Osteoblast (primary cell): Measurements from ENCODE around the gene LARP4B. TPM values are rescaled to one million over a fixed set of nuclear protein-coding genes. Genes with fewer than 3 reads are reported as not detected.

Experiments used
- DNase-seq: peaks from one replicate; pipeline ENCODE4 v3.0.0; 2011; ENCODE audit warnings: low spot score, mixed read lengths; ENCODE audit not compliant: insufficient read length; ENCODE audit errors: missing footprints
- H2AFZ ChIP-seq: 2 replicates; pipeline ENCODE4 v1.6.0; 2011; ENCODE audit warnings: mild to moderate bottlenecking, low read length
- H3K27ac ChIP-seq: 2 replicates; pipeline ENCODE4 v1.5.1; 2011; ENCODE audit warnings: mild to moderate bottlenecking, low read depth, low read length, moderate library complexity
- H3K27me3 ChIP-seq: 2 replicates; pipeline ENCODE4 v1.6.0; 2012; ENCODE audit warnings: mild to moderate bottlenecking, control low read depth, inconsistent platforms, low read length, moderate library complexity; ENCODE audit not compliant: insufficient read depth
- H3K36me3 ChIP-seq: 2 replicates; pipeline ENCODE4 v1.5.1; 2011; ENCODE audit warnings: mild to moderate bottlenecking, low read length, control low read depth, moderate library complexity; ENCODE audit not compliant: insufficient read depth
- H3K4me1 ChIP-seq: 2 replicates; pipeline ENCODE4 v1.5.1; 2011; ENCODE audit warnings: mild to moderate bottlenecking, low read length, control low read depth, moderate library complexity; ENCODE audit not compliant: insufficient read depth
- H3K4me2 ChIP-seq: 2 replicates; pipeline ENCODE4 v1.6.0; 2011; ENCODE audit warnings: mild to moderate bottlenecking, low read length; ENCODE audit not compliant: insufficient read depth
- H3K4me3 ChIP-seq: fragments of 200-600 bp; sonication (generic); 3 replicates; pipeline ENCODE4 v1.5.1; 2012; ENCODE audit warnings: mild to moderate bottlenecking, low read length, inconsistent platforms; ENCODE audit not compliant: insufficient read depth
- H3K79me2 ChIP-seq: 2 replicates; pipeline ENCODE4 v1.6.0; 2012; ENCODE audit warnings: mild to moderate bottlenecking, low read length, control low read depth, inconsistent platforms; ENCODE audit not compliant: insufficient read depth
- H3K9me3 ChIP-seq: 2 replicates; pipeline ENCODE4 v1.5.1; 2011; ENCODE audit warnings: low read depth, low read length, control low read depth
- H4K20me1 ChIP-seq: 2 replicates; pipeline ENCODE4 v1.6.0; 2012; ENCODE audit warnings: mild to moderate bottlenecking, low read length, control low read depth; ENCODE audit not compliant: insufficient read depth
- CTCF ChIP-seq: IDR thresholded peaks from 2 replicates; pipeline ENCODE4 v1.5.1; 2011; ENCODE audit warnings: mild to moderate bottlenecking, low read depth, low read length, moderate library complexity; ENCODE audit errors: extremely low read depth
- total RNA-seq: library from RNA; depleted of rRNA; stranded (reverse); fragments of >200 nt; gene quantifications from 2 replicates; pipeline ENCODE4 v1.2.3, GENCODE V29; 2012

Gene LARP4B
- total RNA-seq, 1 donor, result 46.0 TPM

- no peak for DNase-seq
- peaks cover 15% of the 10 kb centered on the region for H3K4me1 ChIP-seq
- peak overlapping the region; percentile 51 for H3K27ac ChIP-seq
- no peaks in the 10 kb centered on the region for H3K79me2 ChIP-seq
- no peaks in the 10 kb centered on the region for H4K20me1 ChIP-seq
- H3K9me3 ChIP-seq, result no peaks in the 10 kb centered on the region
- peak overlapping the region; percentile 68 for H3K4me3 ChIP-seq
- peak overlapping the region; percentile 76 for H2AFZ ChIP-seq
- peak overlapping the region; percentile 83 for H3K4me2 ChIP-seq
- TF ChIP-seq CTCF, result no peak
- no peaks in the 10 kb centered on the region for H3K36me3 ChIP-seq
- no peaks in the 10 kb centered on the region for H3K27me3 ChIP-seq
Measured at GRCh38 chr10:785089-785860, 146.2 kb downstream of the LARP4B start.

GRCh38 chr10:784403-785088 lies 147.0 kb downstream of the LARP4B start:
- Histone ChIP-seq H3K36me3 (no peaks in the 10 kb centered on the region), H3K4me1 (peaks cover 15% of the 10 kb centered on the region), H3K79me2 (no peaks in the 10 kb centered on the region), H3K4me3 (peak overlapping the region; percentile 68), H3K9me3 (no peaks in the 10 kb centered on the region), H3K4me2 (peak overlapping the region; percentile 83), H3K27ac (peak overlapping the region; percentile 51), H2AFZ (peak overlapping the region; percentile 76), H4K20me1 (no peaks in the 10 kb centered on the region), H3K27me3 (no peaks in the 10 kb centered on the region)
- TF ChIP-seq CTCF, result peak; percentile 18
- peak; percentile 99 for DNase-seq

- Histone ChIP-seq H3K4me3 (no peak overlapping the region), H3K4me2 (no peak overlapping the region), H3K36me3 (no peaks in the 10 kb centered on the region), H3K79me2 (no peaks in the 10 kb centered on the region), H3K27ac (no peak overlapping the region), H3K4me1 (peaks cover 6% of the 10 kb centered on the region), H4K20me1 (no peaks in the 10 kb centered on the region), H3K27me3 (no peaks in the 10 kb centered on the region), H3K9me3 (no peaks in the 10 kb centered on the region), H2AFZ (no peak overlapping the region)
- no peak for TF ChIP-seq CTCF
- peak; percentile 62 for DNase-seq
Measured at GRCh38 chr10:782751-783648, 148.5 kb downstream of the LARP4B start.
